CD14-positive monocyte (primary cell): ENCODE results near the gene OSBPL2. TPM values are rescaled to one million over a fixed set of nuclear protein-coding genes. Genes with fewer than 3 reads are reported as not detected.

Experiments
- DNase-seq, 3 donors: peaks; one replicate each; pipeline ENCODE4 v3.0.0-alpha.2; 2011 to 2022
- H2AFZ ChIP-seq: 2 replicates; pipeline ENCODE4 v1.6.0; 2012; ENCODE audit warnings: mild to moderate bottlenecking, low read depth, low read length, inconsistent platforms; ENCODE audit not compliant: insufficient read depth, poor library complexity, severe bottlenecking
- H3K27ac ChIP-seq, 2 donors: 1 replicate in 1 of 2; 2 replicates in 1 of 2; pipeline ENCODE4 v1.5.1; 2012 to 2013; ENCODE audit warnings: low read length in 2 of 2, control low read depth in 1 of 2, inconsistent platforms in 1 of 2, low read depth in 1 of 2, mild to moderate bottlenecking in 1 of 2
- H3K27me3 ChIP-seq, 2 donors: one replicate each; pipeline versions ENCODE4 v1.6.0 to v1.6.1; 2011 to 2013; ENCODE audit warnings: low read length in 2 of 2; ENCODE audit not compliant: control insufficient read depth in 2 of 2, insufficient read depth in 2 of 2
- H3K36me3 ChIP-seq, 2 donors: replicated peaks in 1 of 2; 1 replicate in 1 of 2; 2 replicates in 1 of 2; pipeline versions ENCODE4 v1.5.1 to v1.6.1; 2012 to 2013; ENCODE audit warnings: low read length in 2 of 2, control low read depth in 1 of 2, inconsistent platforms in 1 of 2, mild to moderate bottlenecking in 1 of 2; ENCODE audit not compliant: insufficient read depth in 2 of 2, control insufficient read depth in 1 of 2
- H3K4me1 ChIP-seq, 2 donors: 1 replicate in 1 of 2; 2 replicates in 1 of 2; pipeline versions ENCODE4 v1.5.1 to v1.6.1; 2012 to 2013; ENCODE audit warnings: low read length in 2 of 2, control low read depth in 1 of 2, inconsistent platforms in 1 of 2, mild to moderate bottlenecking in 1 of 2, moderate library complexity in 1 of 2; ENCODE audit not compliant: insufficient read depth in 2 of 2, control insufficient read depth in 1 of 2
- H3K4me2 ChIP-seq: replicated peaks from 2 replicates; pipeline ENCODE3; 2012; ENCODE audit warnings: low read length, moderate library complexity, mild to moderate bottlenecking; ENCODE audit not compliant: poor library complexity, severe bottlenecking; ENCODE audit errors: extremely low read depth
- H3K4me3 ChIP-seq, 3 experiments: fragments of 200-600 bp in 1 of 3; sonication (generic) in 1 of 3; replicated peaks in 1 of 3; 1 replicate in 2 of 3; 2 replicates in 1 of 3; pipeline ENCODE4 v1.5.1; 2011 to 2013; ENCODE audit warnings: low read length in 3 of 3, mild to moderate bottlenecking in 3 of 3, control low read depth in 2 of 3, low read depth in 2 of 3, inconsistent platforms in 1 of 3, moderate library complexity in 1 of 3
- H3K79me2 ChIP-seq: 2 replicates; pipeline ENCODE4 v1.6.0; 2012; ENCODE audit warnings: mild to moderate bottlenecking, control low read depth, inconsistent platforms, low read length, moderate library complexity; ENCODE audit not compliant: insufficient read depth
- H3K9ac ChIP-seq: 2 replicates; pipeline ENCODE4 v1.6.0; 2017; ENCODE audit warnings: low read length, mild to moderate bottlenecking; ENCODE audit not compliant: insufficient read depth, poor library complexity, severe bottlenecking
- H3K9me3 ChIP-seq, 2 donors: replicated peaks in 1 of 2; 1 replicate in 1 of 2; 2 replicates in 1 of 2; pipeline versions ENCODE4 v1.5.1 to v1.6.1; 2012 to 2013; ENCODE audit warnings: low read length in 2 of 2, control low read depth in 1 of 2; ENCODE audit not compliant: control insufficient read depth in 1 of 2, insufficient read depth in 1 of 2
- H4K20me1 ChIP-seq: 2 replicates; pipeline ENCODE4 v1.6.0; 2012; ENCODE audit warnings: mild to moderate bottlenecking, low read length, control low read depth, moderate library complexity; ENCODE audit not compliant: insufficient read depth
- H3K27ac Mint-ChIP-seq, 7 donors: one replicate each; pipeline ENCODE4 v1.8.0; 2020; ENCODE audit warnings: mild to moderate bottlenecking in 7 of 7, mixed read lengths in 7 of 7, moderate library complexity in 6 of 7, inconsistent platforms in 2 of 7
- H3K27me3 Mint-ChIP-seq, 3 donors: one replicate each; pipeline ENCODE4 v1.8.0; 2021 to 2022; ENCODE audit warnings: low read depth in 3 of 3, mild to moderate bottlenecking in 3 of 3, mixed read lengths in 3 of 3, moderate library complexity in 3 of 3, inconsistent platforms in 1 of 3
- H3K36me3 Mint-ChIP-seq, 2 donors: one replicate each; pipeline ENCODE4 v1.8.0; 2020; ENCODE audit warnings: mixed read lengths in 2 of 2, inconsistent platforms in 1 of 2, mild to moderate bottlenecking in 1 of 2
- H3K4me1 Mint-ChIP-seq: one replicate; pipeline ENCODE4 v1.8.0; 2020; ENCODE audit warnings: mild to moderate bottlenecking, mixed read lengths
- H3K4me3 Mint-ChIP-seq, 2 donors: one replicate each; pipeline ENCODE4 v1.8.0; 2020; ENCODE audit warnings: mild to moderate bottlenecking in 2 of 2, mixed read lengths in 2 of 2, moderate library complexity in 1 of 2
- H3K9me3 Mint-ChIP-seq, 7 donors: one replicate each; pipeline ENCODE4 v1.8.0; 2020 to 2022; ENCODE audit warnings: mixed read lengths in 7 of 7, mild to moderate bottlenecking in 6 of 7, moderate library complexity in 6 of 7, inconsistent platforms in 2 of 7
- WGBS: methylation state at CpG from one replicate; pipeline ENCODE4 v1.1.5; 2013; ENCODE audit warnings: missing lambda C conversion rate; ENCODE audit not compliant: insufficient coverage; 5-methylcytosine and 5-hydroxymethylcytosine counted together
- intact Hi-C, 2 donors: fragments of 100-400 bp; cut with micrococcal nuclease; formaldehyde crosslinking; loops; one replicate each; pipeline versions ENCODE4 v1.15.0 to v1.15.1; 2023
- polyA plus RNA-seq, 3 donors: library from polyadenylated mRNA; depleted of rRNA in 1 of 3; unstranded in 2 of 3; stranded (reverse) in 1 of 3; fragments of 300-500 nt in 2 of 3; fragments of >200 nt in 1 of 3; fragmentation: Illumina TruSeq in 2 of 3; gene quantifications; 1 replicate in 2 of 3; 2 replicates in 1 of 3; pipeline ENCODE4 v1.2.3, GENCODE V29; 2012 to 2021
- TF ChIP-seq, protein P1 (sequence below): fragments of 200-600 bp; IDR thresholded peaks from one replicate; pipeline ENCODE4 v1.8.0; 2022; ENCODE audit warnings: antibody characterized with exemption, mild to moderate bottlenecking

The OSBPL2 gene
- polyA plus RNA-seq, 3 donors, result 12.9 to 29.1 (median 17.9) TPM

DNA sequence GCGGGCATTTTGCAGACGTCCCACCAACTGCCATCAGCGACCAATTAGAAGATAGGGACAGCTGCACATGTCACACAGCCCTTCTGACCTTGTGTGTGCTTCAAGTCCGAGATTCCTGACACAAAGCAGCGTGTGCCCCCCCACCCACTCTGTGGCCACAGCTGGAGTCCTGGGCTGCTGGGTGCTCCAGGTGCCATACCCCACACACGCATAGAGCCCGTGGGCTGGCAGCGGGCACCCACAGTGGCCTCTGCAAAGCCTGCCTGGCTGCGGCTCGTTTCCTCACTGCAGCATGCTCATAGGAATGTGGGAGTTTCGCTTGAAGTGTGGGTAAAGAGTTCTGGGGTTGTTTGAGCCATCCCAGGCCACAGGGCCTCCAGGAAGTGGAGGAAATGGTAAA, 62.0 kb downstream of the OSBPL2 start:
- H4K20me1 ChIP-seq, result peaks cover 20% of the 10 kb centered on the region
- peaks cover 22% of the 10 kb centered on the region for H3K4me1 Mint-ChIP-seq
- no peaks in the 10 kb centered on the region for H3K9me3 ChIP-seq
- H3K9ac ChIP-seq, result no peak overlapping the region
- H3K36me3 ChIP-seq, result peaks cover 20 to 28% of the 10 kb centered on the region in 2 donors
- peak overlapping the region in 1 of 7 donors; percentile 80 for H3K27ac Mint-ChIP-seq
- H3K27ac ChIP-seq, result no peak overlapping the region
- H2AFZ ChIP-seq, result no peak overlapping the region
- H3K9me3 Mint-ChIP-seq, result no peaks in the 10 kb centered on the region
- H3K4me3 Mint-ChIP-seq, result no peak overlapping the region
- TF ChIP-seq, protein P1, sequence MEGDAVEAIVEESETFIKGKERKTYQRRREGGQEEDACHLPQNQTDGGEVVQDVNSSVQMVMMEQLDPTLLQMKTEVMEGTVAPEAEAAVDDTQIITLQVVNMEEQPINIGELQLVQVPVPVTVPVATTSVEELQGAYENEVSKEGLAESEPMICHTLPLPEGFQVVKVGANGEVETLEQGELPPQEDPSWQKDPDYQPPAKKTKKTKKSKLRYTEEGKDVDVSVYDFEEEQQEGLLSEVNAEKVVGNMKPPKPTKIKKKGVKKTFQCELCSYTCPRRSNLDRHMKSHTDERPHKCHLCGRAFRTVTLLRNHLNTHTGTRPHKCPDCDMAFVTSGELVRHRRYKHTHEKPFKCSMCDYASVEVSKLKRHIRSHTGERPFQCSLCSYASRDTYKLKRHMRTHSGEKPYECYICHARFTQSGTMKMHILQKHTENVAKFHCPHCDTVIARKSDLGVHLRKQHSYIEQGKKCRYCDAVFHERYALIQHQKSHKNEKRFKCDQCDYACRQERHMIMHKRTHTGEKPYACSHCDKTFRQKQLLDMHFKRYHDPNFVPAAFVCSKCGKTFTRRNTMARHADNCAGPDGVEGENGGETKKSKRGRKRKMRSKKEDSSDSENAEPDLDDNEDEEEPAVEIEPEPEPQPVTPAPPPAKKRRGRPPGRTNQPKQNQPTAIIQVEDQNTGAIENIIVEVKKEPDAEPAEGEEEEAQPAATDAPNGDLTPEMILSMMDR, result no peak
- WGBS, result 97% methylated on average over 11 of the region's 11 CpGs
- H3K4me3 ChIP-seq, result no peak overlapping the region
- no peaks in the 10 kb centered on the region for H3K27me3 ChIP-seq
- H3K4me1 ChIP-seq, result peaks cover 17 to 18% of the 10 kb centered on the region in 2 donors
- peaks cover 19 to 37% of the 10 kb centered on the region in 2 donors for H3K36me3 Mint-ChIP-seq
- H3K4me2 ChIP-seq, result no peak overlapping the region
- peaks cover 0 to 3% (median 3%) of the 10 kb centered on the region in 3 donors for H3K27me3 Mint-ChIP-seq
- DNase-seq, result no peak
- intact Hi-C loops, result loop anchor here (2.0 to 10.0 kb wide), 9 partner anchors 63 to 634 kb away; partner anchors contain the start of genes CABLES2 (in 1 of the 2), GID8 (in 1 of the 2), LSM14B (in 1 of the 2) and MTG2 (in 1 of the 2)
- H3K79me2 ChIP-seq, result peaks cover 24% of the 10 kb centered on the region

DNA sequence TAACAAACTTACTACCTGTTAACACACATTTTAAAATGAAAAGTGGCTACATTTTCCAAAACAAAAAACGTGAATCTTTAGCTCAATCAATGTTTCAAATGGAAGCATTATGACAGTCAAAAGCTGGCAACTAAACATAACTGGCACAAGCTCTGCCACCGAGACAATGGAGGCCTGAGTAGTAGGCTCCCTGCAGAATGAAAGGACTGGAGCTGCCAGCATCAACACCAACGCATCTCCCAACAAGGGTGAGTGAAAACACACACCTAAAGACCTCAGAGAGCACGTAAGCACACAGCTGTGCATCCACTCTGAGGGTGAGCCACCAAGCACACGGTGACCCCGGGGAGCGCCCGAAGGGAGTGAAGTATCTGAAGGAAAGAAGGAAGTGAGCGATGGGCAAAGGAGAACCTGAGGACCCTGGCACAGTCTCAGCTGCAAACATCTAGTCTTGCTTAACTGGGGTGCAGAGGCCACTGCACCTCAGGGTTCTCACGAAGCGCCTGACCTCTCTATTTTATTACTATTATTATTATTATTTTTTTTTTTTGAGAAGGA, 62.9 kb downstream of the OSBPL2 start:
- 95% methylated on average over 8 of the region's 11 CpGs for WGBS
- H3K4me3 Mint-ChIP-seq, result peak overlapping the region in 1 of 2 donors; percentile 57
- peak overlapping the region in 1 of 2 donors; percentile 96 for H3K27ac ChIP-seq

More for the DNA sequence above, 62.9 kb downstream of the OSBPL2 start:
- peak overlapping the region in 5 of 7 donors; percentile 54 to 98 (median 93) for H3K27ac Mint-ChIP-seq
- peaks cover 21 to 28% of the 10 kb centered on the region in 2 donors for H3K36me3 ChIP-seq
- H3K27me3 Mint-ChIP-seq, result peaks cover 0 to 4% (median 3%) of the 10 kb centered on the region in 3 donors
- H3K79me2 ChIP-seq, result peaks cover 33% of the 10 kb centered on the region
- H3K9ac ChIP-seq, result no peak overlapping the region
- H3K4me1 Mint-ChIP-seq, result peaks cover 26% of the 10 kb centered on the region
- no peak overlapping the region for H3K4me2 ChIP-seq
- H3K27me3 ChIP-seq, result no peaks in the 10 kb centered on the region
- H3K4me1 ChIP-seq, result peaks cover 17 to 18% of the 10 kb centered on the region in 2 donors
- no peak overlapping the region for H2AFZ ChIP-seq
- no peak for DNase-seq
- TF ChIP-seq, protein P1, result no peak
- H3K9me3 ChIP-seq, result no peaks in the 10 kb centered on the region
- H3K4me3 ChIP-seq, result no peak overlapping the region
- peaks cover 18 to 38% of the 10 kb centered on the region in 2 donors for H3K36me3 Mint-ChIP-seq
- intact Hi-C loops, result loop anchor here (2.0 to 10.0 kb wide), 9 partner anchors 64 to 634 kb away; partner anchors contain the start of genes CABLES2 (in 1 of the 2), GID8 (in 1 of the 2), LSM14B (in 1 of the 2) and MTG2 (in 1 of the 2)
- peaks cover 29% of the 10 kb centered on the region for H4K20me1 ChIP-seq
- H3K9me3 Mint-ChIP-seq, result no peaks in the 10 kb centered on the region
